GM18519 (cell line): ENCODE data around the gene ZNF419.
A peak's percentile ranks its signal among the peaks of the same experiment; 100 is the strongest.

Experiments used
- ATAC-seq: cut with Tn5 transposase; IDR thresholded peaks from one replicate; pipeline ENCODE4 v1.9.1; 2021; ENCODE audit warnings: mild to moderate bottlenecking, moderate library complexity; ENCODE audit not compliant: unreplicated experiment, low FRiP score

The ZNF419 gene

DNA sequence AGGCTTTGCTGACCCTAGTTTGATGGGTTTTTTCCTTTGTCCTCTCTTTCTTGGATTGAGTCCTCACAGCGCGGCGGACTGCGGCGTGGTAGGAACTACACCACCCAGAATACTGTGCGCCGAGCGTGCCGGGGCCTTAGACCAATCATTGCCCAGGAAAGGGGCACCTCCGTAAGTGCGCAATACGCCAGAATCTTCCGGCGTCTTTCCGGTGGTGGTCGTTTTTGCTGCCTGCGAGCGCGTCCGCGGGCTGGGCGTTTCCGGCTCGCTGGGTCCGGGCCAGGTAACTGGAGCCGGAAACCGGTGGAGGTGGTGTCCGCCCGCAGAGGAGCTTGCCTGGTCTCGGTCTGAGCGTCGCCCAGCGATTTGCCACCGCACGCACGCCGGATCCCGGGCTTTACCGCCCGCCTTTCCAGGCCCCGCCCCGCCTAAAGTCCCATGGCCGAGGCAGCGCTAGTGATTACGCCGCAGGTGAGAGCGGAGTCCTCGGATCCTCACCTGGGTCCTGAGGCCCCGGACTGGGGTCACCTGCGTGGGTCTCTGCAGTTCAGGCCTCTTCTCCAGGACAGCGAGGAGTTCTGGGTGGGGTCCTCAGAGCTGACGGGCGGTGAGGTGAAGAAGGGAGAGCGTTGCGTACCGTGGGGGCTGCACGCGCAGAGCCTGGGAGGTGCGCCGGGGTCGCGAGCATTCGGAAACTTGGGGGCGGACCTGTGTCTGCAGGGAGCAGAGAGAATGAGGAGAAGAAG, 39.8 kb downstream of the ZNF419 start, which contains the start of gene ZNF549:
ZNF549 (plus strand) TSS at position 221 of the 746 bp plus-strand sequence; CDS start at position 439, 218 bp downstream.
- peak; percentile 85 for ATAC-seq

DNA sequence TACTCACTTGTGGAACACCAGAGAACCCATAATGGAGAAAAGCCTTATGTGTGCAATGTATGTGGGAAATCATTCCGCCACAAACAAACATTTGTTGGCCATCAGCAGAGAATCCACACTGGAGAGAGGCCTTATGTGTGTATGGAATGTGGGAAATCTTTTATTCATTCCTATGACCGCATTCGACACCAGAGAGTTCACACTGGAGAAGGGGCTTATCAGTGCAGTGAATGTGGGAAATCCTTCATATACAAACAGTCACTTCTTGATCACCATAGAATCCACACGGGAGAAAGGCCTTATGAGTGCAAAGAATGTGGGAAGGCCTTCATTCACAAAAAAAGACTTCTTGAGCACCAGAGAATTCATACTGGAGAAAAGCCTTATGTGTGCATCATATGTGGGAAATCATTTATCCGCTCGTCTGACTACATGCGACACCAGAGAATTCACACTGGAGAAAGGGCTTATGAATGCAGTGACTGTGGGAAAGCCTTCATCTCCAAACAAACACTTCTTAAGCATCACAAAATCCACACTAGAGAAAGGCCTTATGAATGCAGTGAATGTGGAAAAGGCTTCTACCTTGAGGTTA, 50.5 kb downstream of the ZNF419 start:
- ATAC-seq = no peak
